Heart right ventricle (tissue), 16 donors: ENCODE measurements around the gene C2CD3. TPM values are rescaled to one million over a fixed set of nuclear protein-coding genes. Genes with fewer than 3 reads are reported as not detected.
"Not testable (repeated sequence)": the region's sequence is repeated elsewhere in the genome, so short reads cannot be mapped to it uniquely, and the experiment has no call there.

Experiments
- ATAC-seq, 8 donors: fragments of 200-7000 bp; cut with Tn5 transposase; one replicate each; pipeline ENCODE4 v1.9.1; 2020; ENCODE audit warnings: mild to moderate bottlenecking in 8 of 8, moderate library complexity in 8 of 8, moderate number of reproducible peaks in 1 of 8
- DNase-seq, 2 donors: peaks; one replicate each; pipeline ENCODE4 v3.0.0-alpha.2; 2020
- H3K27ac ChIP-seq, 10 donors: fragments of 200-600 bp; sonication (generic) in 2 of 10; one replicate each; pipeline versions ENCODE4 v1.5.0 to v1.8.0; 2020 to 2022; ENCODE audit warnings: mild to moderate bottlenecking in 3 of 10
- H3K27me3 ChIP-seq, 7 donors: fragments of 200-600 bp; one replicate each; pipeline ENCODE4 v1.8.0; 2021 to 2022; ENCODE audit warnings: mild to moderate bottlenecking in 2 of 7
- H3K36me3 ChIP-seq, 9 donors: fragments of 200-600 bp; sonication (generic) in 1 of 9; one replicate each; pipeline versions ENCODE4 v1.5.0 to v1.8.0; 2020 to 2022; ENCODE audit warnings: mild to moderate bottlenecking in 2 of 9
- H3K4me1 ChIP-seq, 9 donors: fragments of 200-600 bp; sonication (generic) in 1 of 9; one replicate each; pipeline versions ENCODE4 v1.5.0 to v1.8.0; 2020 to 2022; ENCODE audit warnings: mild to moderate bottlenecking in 4 of 9
- H3K4me3 ChIP-seq, 10 donors: fragments of 200-600 bp; sonication (generic) in 2 of 10; one replicate each; pipeline versions ENCODE4 v1.5.0 to v1.8.0; 2020 to 2022; ENCODE audit warnings: mild to moderate bottlenecking in 7 of 10, moderate library complexity in 2 of 10
- H3K9me3 ChIP-seq, 11 donors: fragments of 200-600 bp in 10 of 11; sonication (generic) in 2 of 11; one replicate each; pipeline versions ENCODE4 v1.5.0 to v1.8.0; 2013 to 2022; ENCODE audit warnings: mild to moderate bottlenecking in 2 of 11, control low read depth in 1 of 11, moderate library complexity in 1 of 11
- WGBS, 2 donors: extraction: QIAGEN DNeasy Blood & Tissue Kit; methylation state at CpG; one replicate each; pipeline ENCODE4 v1.1.7; 2013; ENCODE audit warnings: inconsistent platforms in 1 of 2; 5-methylcytosine and 5-hydroxymethylcytosine counted together
- intact Hi-C, 10 donors: fragments of 100-400 bp; cut with DNase I; formaldehyde crosslinking; loops; one replicate each; pipeline versions ENCODE4 v1.11.1 to v1.14.2; 2022
- polyA plus RNA-seq, 2 donors: library from polyadenylated mRNA; stranded (reverse); fragments of 200-250 nt; gene quantifications; one replicate each; pipeline ENCODE4 v1.2.3, GENCODE V29; 2013
- total RNA-seq, 10 donors: library from RNA; stranded (reverse); fragmentation: NEBNext Ultra II Directional in 3 of 10; extraction: Animal tissue kit (Norgen Biotek cat#: 25700) in 3 of 10; gene quantifications; one replicate each; pipeline versions ENCODE4 v1.2.1 to v1.2.4, GENCODE V29; 2021 to 2023
- TF ChIP-seq, protein P1 (sequence below), 9 donors: fragments of 200-600 bp; sonication (generic) in 2 of 9; IDR thresholded peaks; one replicate each; pipeline versions ENCODE4 v1.5.0 to v1.8.0; 2021 to 2022; ENCODE audit warnings: antibody characterized with exemption in 9 of 9, mild to moderate bottlenecking in 5 of 9, moderate library complexity in 1 of 9
- donor health status: Arrhythmogenic right ventricular cardiomyopathy.
- donor health status: ischemic (EF 13 %, LVEDD 7.1; RV severe dilation, severe dysfunction).
- donor health status: healthy with polysubstance abuse.
- donor health status: DM: no; HTN: yes; CAD: no.
- donor health status: DM: no; HTN: no; CAD: no.
- donor health status: ischemic (EF 25% LVEDD 6.9; RV normal size, moderate dysfunction).
- donor health status: ischemic (EF 25% LVEDD 5.7; RV mildly dilated, moderate dysfunction).
- donor health status: healthy.
- donor health status: DM: yes; HTN: yes; CAD: no.
- donor health status: Ischemic cardiomyopathy.
- donor health status: ischemic (EF 35%, LVEDD 5.7; RV mildly dilated, moderate dysfunction).
- donor health status: nonischemic (EF 11% LVEDD 7.7; RV severe dilation, severe dysfunction).
- donor health status: DM: yes; HTN: yes; CAD: no.
- donor health status: PGD.
- donor health status: ischemic (EF 29% LVEDD 5.4; RV normal size, mild dysfunction).
- donor health status: nonischemic (EF 23%, LVEDD 6.1; RV moderate dilation, normal function).

The C2CD3 gene
- total and polyA plus RNA-seq, 12 donors: 7.8 to 14.8 (median 11.9) TPM

GRCh38 chr11:73991471-73992006, 179.3 kb downstream of the C2CD3 start:
- intact Hi-C loops: no loop called here
- H3K4me1 ChIP-seq: peaks cover 0 to 9% (median 0%) of the 10 kb centered on the region in 9 donors
- no peak overlapping the region for H3K27ac ChIP-seq
- ATAC-seq: no peak
- no peaks in the 10 kb centered on the region for H3K27me3 ChIP-seq
- no peaks in the 10 kb centered on the region for H3K9me3 ChIP-seq
- no peaks in the 10 kb centered on the region for H3K36me3 ChIP-seq
- H3K4me3 ChIP-seq: no peak overlapping the region
- no peak for DNase-seq
- TF ChIP-seq, protein P1, sequence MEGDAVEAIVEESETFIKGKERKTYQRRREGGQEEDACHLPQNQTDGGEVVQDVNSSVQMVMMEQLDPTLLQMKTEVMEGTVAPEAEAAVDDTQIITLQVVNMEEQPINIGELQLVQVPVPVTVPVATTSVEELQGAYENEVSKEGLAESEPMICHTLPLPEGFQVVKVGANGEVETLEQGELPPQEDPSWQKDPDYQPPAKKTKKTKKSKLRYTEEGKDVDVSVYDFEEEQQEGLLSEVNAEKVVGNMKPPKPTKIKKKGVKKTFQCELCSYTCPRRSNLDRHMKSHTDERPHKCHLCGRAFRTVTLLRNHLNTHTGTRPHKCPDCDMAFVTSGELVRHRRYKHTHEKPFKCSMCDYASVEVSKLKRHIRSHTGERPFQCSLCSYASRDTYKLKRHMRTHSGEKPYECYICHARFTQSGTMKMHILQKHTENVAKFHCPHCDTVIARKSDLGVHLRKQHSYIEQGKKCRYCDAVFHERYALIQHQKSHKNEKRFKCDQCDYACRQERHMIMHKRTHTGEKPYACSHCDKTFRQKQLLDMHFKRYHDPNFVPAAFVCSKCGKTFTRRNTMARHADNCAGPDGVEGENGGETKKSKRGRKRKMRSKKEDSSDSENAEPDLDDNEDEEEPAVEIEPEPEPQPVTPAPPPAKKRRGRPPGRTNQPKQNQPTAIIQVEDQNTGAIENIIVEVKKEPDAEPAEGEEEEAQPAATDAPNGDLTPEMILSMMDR (IDR thresholded peaks at IDR 0.05): no peak
- WGBS, 2 donors: 86 to 94% methylated on average over 6 of the region's 6 CpGs

DNA sequence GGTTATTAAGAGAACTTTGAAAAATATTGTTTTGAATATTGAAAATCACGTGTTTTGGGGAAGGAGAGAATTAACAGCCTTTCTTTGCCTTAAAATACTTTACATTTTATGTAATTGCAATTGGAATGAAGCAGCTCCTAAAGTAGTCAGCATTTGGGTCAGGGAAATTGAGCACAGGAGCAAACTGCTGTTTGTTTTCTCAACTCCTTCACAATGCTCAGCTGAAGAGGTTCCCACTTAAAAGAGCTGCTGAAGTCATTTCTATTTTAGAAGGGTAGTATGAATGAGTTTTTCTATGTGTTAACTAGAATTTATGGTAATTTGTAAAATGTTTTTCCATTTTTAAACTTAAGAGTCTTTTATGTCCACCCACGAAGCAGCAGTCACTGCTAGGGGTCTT, 180.1 kb downstream of the C2CD3 start:
- Histone ChIP-seq H3K4me1 (peaks cover 0 to 9% (median 0%) of the 10 kb centered on the region in 9 donors), H3K36me3 (no peaks in the 10 kb centered on the region), H3K9me3 (no peaks in the 10 kb centered on the region), H3K27me3 (no peaks in the 10 kb centered on the region), H3K4me3 (no peak overlapping the region), H3K27ac (no peak overlapping the region)
- no peak for ATAC-seq
- whole genome bisulfite sequencing, 2 donors: 81 to 89% methylated on average over 2 of the region's 2 CpGs
- no peak for DNase-seq
- intact Hi-C loops: no loop called here
- TF ChIP-seq, protein P1 (IDR thresholded peaks at IDR 0.05): no peak

DNA sequence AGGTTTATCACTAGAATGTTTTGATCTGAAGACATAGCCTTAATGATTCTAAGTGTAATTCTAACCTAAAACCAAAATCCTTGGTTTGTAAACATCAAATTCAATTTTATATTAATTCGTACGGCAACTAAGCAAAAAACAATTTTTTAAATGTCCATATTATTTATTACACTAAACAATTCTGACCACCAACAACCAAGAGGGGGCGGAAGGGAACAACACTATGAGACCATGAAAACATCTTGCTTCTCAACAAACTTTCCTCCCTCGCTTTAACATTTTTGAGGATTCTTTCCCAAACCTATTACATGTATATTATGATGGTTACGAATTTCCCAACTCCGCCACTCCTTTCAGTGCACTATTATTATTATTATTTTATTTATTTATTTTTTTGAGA, 181.6 kb downstream of the C2CD3 start:
- DNase-seq (no peak), ATAC-seq (no peak)
- TF ChIP-seq, protein P1 (IDR thresholded peaks at IDR 0.05): peak in 1 of 9 donors; percentile 25
- Histone ChIP-seq H3K27me3 (no peaks in the 10 kb centered on the region), H3K4me3 (no peak overlapping the region), H3K36me3 (no peaks in the 10 kb centered on the region), H3K9me3 (no peaks in the 10 kb centered on the region), H3K4me1 (peaks cover 0 to 5% (median under 1%) of the 10 kb centered on the region in 9 donors), H3K27ac (no peak overlapping the region)
- intact Hi-C loops: loop anchor here in 1 of 10 donors (10.0 kb wide), 1 partner anchor 186 kb away; the partner anchor contains the start of genes C2CD3 and PPME1
- WGBS, 2 donors: 94% methylated on average over 6 of the region's 6 CpGs

DNA sequence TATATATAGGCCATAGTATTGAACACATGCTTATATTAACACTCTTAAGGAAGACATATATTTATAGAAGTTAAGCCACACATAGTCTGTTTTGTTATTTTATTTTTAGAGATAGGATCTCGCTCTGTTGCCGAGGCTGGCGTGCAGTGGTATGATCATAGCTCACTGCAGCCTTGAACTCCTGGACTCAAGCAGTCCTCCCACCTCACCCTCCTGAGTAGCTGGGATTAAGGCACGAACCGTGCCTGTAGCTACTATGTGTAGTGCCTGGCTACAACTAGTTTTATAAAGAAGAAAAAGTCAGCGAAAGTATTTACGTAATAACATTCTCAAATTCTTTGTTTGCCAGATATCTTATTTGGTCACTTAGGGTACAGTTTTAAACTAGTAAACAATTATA, 182.6 kb downstream of the C2CD3 start:
- Histone ChIP-seq H3K4me1 (peaks cover 0 to 14% (median 10%) of the 10 kb centered on the region in 9 donors), H3K36me3 (no peaks in the 10 kb centered on the region), H3K27ac (no peak overlapping the region), H3K4me3 (no peak overlapping the region), H3K9me3 (no peaks in the 10 kb centered on the region), H3K27me3 (no peaks in the 10 kb centered on the region)
- ATAC-seq (no peak), DNase-seq (no peak)
- intact Hi-C loops: loop anchor here in 1 of 10 donors (10.0 kb wide), 1 partner anchor 187 kb away; the partner anchor contains the start of genes C2CD3 and PPME1
- TF ChIP-seq, protein P1 (IDR thresholded peaks at IDR 0.05): no peak
- 92 to 97% methylated on average over 7 of the region's 7 CpGs for WGBS, 2 donors

DNA sequence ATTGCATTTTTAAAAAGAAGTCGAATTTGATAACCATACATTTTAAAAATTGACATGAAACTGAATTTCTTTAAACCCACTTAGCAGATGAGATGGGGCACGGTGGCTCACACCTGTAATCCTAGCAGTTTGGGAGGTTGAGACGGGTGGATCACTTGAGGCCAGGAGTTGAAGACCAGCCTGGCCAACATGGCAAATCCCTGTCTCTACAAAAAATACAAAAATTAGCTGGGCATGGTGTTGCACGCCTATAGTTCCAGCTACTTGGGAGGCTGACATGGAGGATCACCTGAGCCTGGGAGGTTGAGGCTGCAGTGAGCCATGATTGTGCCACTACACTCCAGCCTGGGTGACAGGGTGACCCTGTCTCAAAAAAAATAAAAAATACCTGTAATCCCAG, 185.1 kb downstream of the C2CD3 start:
- H3K4me1 ChIP-seq: peaks cover 0 to 27% (median 15%) of the 10 kb centered on the region in 9 donors
- not testable (repeated sequence) for DNase-seq, ATAC-seq, H3K9me3 ChIP-seq, H3K36me3 ChIP-seq, H3K27ac ChIP-seq, H3K27me3 ChIP-seq, H3K4me3 ChIP-seq
- intact Hi-C loops: loop anchor here in 1 of 10 donors (10.0 kb wide), 1 partner anchor 189 kb away; the partner anchor contains the start of genes C2CD3 and PPME1
- WGBS, 2 donors: 90 to 92% methylated on average over 4 of the region's 4 CpGs
